Mammary epithelial cell (primary cell): Measurements from ENCODE around the gene MYO7B.

Source experiments
- CTCF ChIP-seq, 2 donors: IDR thresholded peaks in 1 of 2; conservative IDR thresholded peaks in 1 of 2; 2 replicates each; pipeline ENCODE4 v1.5.1; 2011 to 2012; ENCODE audit warnings: inconsistent platforms in 2 of 2, low read length in 2 of 2, mild to moderate bottlenecking in 2 of 2, control low read depth in 1 of 2, low read depth in 1 of 2; ENCODE audit not compliant: insufficient read depth in 1 of 2; ENCODE audit errors: extremely low read depth in 1 of 2
- EZH2 ChIP-seq: IDR thresholded peaks from 2 replicates; pipeline ENCODE4 v1.6.1; 2012; ENCODE audit warnings: low read length, inconsistent platforms, borderline replicate concordance

DNA sequence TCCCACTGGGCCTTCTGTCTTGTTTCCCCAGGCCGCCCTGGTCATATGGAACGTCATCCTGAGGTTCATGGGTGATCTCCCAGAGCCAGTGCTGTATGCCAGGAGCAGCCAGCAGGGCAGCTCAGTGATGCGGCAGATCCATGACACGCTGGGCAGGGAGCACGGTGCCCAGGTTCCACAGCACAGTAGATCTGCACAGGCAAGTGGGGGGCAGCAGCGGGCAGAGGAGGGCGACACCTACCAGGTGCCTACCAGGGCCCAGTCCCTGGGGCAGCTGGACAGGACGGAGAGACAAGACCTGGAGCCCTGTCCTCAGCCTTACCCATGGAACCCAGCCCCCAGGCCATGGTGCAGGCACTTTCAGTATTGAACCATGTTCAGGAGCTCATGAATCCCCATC lies 74.3 kb downstream of the MYO7B start:
- TF ChIP-seq CTCF (conservative IDR thresholded peaks at IDR 0.05 in 1 of 2, IDR thresholded peaks at IDR 0.05 in 1 of 2; ENCODE audit: extremely low read depth in 1 of 2, insufficient read depth in 1 of 2, low read depth in 1 of 2, low read length in 2 of 2) (no peak), EZH2 (no peak)
